NCI-H446 (cell line): Measurements from ENCODE around the gene CYS1.
"Not testable (repeated sequence)": the region's sequence is repeated elsewhere in the genome, so short reads cannot be mapped to it uniquely, and the experiment has no call there.

ENCODE experiments used
- DNase-seq, 2 experiments: peaks; one replicate each; lab custom pipeline; 2025; lab: John Stamatoyannopoulos, UW

The CYS1 gene

DNA sequence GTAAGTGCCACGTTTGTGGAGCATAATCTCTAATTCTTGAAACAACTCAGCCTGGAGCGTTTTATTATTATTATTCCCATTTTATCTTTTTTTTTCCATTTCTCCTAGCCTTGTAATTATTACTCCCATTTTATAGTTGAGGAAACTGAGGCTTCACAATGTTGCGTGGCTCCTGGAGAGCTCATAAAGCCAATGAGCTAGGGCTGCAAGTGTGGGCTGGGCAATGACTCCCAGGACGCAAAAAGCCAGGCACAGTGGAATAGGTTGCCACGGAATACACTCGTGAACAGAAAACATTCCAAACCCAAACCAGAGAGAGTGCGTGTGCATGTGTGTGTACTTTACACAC lies 50.4 kb downstream of the CYS1 start:
- no peak for DNase-seq

DNA sequence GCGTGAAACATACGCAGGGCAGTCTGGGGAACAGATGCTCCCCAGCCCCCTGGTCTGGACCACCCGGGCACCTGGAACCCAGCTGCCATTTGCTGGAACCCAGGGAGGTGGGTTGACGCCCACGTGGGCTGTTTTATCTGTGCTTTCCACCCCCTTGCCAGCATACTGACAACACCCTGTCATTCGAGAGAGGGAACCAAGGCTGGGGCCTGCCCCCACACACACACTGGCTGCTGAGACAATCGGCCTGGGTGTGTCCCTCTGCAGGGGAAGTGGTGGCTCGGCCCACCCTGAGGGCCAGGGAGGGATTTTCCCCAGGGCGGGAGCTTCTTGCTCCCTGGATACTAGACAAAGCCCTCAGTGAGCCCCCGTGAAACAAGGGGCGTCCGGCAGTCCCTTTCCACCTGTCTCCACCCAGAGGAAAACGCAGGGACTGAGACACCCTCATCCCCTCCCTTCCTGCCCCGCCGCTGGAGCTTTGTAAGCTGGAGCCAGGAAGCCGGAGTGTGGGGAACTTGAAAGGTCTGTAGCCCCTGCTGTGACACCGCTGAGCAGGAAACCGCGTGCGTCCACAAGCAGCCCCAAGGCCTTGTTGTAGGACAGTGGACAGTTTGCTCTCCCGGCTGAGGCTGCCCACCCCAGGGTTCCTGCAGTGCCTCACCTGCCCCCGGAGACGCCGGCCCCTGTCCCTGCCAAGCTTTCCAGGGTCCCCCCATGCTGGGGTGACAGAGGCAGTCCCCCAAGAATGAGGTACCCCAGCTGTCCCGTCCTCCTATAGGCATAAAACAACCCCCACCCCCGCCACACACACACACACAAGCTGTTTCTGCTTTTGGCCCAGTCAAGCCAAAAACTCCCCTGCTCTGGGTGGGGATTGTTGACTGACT lies 51.0 kb downstream of the CYS1 start:
- DNase-seq: no peak

DNA sequence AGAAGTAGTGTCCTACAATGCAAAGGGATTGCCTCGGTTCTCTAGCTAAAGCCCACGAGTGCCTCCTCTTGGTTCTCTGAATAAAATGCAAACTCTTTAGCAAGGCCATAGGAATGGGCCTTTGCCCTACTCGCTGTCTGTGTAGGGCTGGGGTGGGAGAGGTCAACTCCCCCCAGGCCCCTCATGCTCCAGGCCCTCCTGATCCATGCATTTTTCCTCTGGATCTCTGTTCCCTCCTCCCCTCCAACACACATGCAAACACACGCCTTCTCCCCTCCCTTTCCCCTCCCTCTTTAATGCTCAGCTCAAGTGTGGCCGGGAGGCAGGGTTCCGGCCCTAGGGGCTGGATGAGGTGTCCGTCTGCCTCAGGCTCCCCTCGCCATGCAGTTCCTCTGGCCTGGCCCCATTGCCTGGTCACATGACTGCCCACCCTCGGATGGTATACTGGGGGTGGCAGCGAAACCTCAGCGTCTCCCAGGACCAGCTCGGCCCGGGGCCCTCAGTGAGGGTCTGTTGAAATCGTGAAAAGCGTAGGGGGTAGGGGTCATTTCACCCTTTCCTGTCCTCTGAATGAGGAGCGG lies 51.7 kb downstream of the CYS1 start:
- no peak for DNase-seq

DNA sequence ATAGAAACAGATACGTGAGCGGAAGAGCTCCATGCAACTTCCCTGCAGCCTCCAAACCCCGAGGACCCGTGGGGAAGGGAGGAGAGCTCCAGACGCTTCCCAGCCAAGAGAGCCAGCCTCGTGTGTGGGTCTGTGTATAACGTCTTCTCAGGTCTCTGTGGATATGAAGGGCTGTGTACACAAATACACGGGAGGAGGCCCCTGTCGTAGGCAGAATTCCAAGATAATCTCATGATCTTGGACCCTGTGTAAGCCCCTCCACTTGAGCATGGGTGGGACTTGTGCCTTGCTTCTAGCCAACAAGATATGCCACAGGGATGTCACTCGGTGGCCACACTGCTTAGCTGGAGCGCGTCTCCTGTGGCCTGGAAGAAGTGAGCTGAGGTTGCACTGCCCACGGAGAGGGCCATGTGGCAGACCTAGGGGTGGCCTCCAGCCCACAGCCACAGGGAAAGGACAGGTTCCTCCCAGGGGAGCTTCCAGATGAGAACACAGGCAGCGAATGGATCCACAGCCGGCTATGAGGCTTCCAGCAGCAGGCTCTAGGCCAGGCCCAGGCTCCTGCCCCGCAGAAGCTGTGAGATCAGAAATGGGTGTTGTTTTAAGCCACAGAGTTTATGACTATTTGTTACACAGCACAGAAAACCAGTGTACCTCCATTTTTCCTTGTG lies 52.4 kb downstream of the CYS1 start:
- no peak for DNase-seq

DNA sequence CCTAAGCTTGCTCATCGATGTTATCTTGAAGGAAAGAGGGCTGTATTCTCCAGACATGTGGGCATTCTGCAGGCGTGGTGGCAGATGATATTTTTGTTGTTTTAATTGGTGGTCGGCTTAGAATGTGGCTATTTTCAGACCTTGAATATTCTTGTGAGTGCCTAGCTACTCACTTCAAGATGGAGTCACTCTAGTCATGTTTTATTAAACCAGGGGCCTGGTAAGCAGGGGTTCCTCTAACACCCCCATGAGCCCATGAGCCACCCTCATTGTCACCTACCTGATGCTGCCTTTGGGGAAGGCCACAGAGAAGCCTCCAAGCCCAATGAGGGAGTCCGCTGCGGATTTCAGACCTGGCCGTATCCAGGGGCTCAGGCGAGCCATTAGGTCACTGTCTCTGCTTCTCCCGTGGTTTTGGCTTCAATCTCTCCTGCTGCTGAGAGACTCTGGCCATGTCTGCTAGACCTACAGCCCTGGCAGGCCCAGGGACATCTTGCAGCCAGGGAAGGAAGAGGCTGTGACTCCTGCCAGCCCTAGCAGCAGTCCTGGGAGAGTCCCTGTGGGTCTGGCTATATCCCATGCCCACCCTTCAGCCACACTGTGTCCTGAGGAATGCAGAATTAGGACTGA lies 53.2 kb downstream of the CYS1 start:
- DNase-seq: no peak

DNA sequence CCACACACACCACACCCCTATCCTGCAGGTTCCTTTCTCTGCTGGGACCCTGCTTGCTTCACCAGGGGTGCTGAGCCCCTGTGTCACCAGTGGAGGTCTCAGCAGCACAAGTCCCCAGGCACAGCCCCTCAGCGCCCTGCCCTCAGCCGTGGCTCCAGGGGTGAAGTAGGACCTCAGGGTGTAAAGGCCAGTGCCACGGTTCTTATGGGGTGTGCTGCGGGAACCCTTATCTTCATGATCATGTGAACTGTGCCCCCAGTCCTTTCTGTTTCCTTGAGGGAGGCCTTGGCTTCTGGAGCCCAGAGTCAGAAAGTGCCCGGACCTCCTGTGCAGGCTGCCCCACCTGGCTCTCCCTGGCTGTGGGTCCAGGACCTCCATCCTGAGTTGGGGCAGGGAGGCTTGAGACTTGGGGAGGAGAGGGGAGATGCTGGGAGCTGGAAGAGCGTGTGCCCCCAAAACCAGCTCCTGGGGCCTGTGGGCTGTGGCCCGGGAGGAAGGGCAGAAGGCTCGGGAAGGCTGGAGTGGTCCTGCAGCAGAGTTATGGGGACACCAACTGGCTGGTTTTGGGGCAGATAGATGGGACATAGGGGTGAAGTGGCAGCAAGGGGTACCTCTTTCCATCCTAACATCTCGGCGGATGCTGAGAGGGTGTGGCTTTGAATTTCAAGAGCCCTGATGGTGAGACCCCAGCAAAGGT lies 57.1 kb downstream of the CYS1 start:
- DNase-seq: no peak

DNA sequence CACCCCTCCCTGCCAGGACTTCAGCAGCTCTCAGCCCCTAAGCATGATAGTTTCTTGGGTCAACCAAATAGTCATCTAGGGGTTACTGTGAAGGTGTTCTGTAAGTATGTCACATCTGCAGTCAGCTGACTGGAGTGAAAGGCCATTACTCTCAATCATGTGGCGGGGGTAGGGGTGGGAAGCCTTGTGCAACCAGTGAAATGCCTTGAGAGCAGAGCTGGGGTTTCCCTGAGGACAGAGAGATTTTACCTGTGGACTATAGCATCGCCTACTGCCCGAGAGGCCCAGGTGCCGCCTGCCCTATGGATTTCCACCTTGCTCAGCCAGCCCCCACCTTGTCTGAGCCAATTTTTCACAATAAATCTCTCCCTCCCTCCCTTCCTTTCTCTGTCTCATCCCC lies 57.8 kb downstream of the CYS1 start:
- no peak for DNase-seq

DNA sequence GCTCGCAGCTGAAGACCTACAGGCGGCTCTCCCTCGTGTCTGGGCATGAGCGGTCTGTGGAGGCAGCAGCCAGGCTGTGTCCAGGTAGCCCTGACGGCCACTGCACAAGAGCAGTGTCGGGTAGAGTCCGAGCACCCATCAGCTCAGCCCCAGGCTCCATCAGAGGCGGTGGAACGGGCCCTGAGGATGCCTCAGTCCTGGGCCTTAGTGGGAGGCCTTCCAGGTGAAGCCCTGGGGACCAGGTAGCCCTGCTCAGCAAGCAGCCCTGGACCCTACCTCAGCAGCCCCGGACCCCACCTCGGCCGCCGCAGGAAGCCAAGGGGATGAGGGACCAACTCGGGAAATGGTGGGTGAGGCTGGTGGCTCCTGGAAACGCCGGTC lies 58.2 kb downstream of the CYS1 start:
- no peak for DNase-seq

DNA sequence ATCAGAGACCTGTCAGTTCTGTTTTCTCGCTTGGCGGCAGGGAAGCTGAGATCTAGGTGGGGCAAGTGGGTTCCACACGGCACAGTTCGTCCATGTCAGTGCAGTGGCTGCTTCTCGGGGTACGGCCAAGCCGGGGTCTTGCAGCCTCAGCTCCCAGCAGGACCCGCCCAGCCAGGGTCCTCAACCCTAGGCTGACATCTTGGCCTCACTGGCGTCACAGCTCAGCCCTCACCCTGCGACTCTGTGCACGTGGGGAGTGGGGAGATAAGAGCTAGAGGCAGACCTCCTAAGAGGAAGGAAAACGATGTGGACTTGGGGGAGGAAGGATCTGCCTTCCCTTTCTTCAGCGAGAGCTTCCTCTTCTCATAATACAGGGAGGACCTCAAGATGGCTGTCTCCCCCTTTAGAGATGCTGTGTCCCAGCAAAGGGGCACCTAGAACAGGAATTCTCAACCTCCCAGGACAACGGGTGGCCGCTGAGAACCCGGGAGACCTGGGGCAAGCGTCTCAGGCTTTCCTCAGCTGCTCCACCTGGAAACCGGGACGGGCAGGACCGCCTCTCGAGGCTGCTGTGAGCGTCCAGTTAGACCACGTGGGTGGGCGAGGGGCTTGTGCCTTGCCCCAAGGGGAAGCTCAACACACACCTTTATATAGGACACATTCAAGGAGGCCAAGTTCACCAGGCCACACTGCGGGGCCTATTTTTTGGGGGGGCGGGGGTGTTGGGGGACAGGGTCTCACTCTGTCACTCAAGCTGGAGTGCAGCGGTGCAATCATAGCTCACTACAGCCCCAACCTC lies 60.4 kb downstream of the CYS1 start:
- DNase-seq: no peak

DNA sequence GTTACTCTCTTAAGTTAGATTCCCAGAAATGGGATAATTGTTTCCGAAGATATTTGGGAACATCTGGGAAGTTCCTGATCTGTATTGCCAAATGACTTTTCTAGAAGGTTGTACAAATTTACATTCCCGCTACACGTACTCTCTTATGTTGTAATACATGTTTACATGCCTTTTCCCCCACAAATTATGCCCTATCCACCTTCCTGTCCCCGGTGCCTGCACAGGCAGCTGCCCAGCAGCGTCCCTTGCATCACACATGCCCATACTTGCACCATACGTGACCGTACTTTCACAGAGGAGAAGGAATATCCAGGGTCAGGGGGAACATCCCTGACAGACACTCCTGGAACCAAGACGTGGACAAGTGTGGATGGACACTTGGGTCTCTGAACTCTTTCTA lies 61.0 kb downstream of the CYS1 start:
- DNase-seq: no peak

DNA sequence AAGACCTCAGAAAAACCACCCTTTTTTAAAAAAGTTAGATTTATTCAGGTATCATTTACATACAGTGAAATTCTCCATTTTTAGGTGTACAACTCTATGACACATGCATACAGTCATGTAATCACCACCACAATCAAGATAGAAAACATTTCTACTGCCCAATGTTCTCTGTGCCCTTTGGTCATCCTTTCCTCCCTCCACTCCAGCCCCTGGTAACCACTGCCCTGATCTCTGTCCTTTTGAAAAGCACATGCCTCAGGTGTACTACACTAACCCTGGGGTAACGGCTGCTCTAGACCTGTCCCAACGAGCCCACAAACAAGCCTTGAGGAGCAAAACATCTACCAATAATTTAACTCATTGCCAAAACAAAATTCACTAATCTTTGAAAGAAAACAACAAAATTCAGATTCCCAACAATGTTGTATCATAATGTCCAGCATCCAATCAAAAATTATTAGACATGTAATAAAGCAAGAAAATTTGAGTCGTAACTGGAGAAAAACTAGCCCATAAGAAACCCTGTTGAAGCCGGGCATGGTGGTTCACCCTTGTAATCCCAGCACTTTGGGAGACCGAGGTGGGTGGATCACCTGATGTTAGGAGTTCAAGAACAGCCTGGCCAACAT lies 62.8 kb downstream of the CYS1 start:
- no peak for DNase-seq

DNA sequence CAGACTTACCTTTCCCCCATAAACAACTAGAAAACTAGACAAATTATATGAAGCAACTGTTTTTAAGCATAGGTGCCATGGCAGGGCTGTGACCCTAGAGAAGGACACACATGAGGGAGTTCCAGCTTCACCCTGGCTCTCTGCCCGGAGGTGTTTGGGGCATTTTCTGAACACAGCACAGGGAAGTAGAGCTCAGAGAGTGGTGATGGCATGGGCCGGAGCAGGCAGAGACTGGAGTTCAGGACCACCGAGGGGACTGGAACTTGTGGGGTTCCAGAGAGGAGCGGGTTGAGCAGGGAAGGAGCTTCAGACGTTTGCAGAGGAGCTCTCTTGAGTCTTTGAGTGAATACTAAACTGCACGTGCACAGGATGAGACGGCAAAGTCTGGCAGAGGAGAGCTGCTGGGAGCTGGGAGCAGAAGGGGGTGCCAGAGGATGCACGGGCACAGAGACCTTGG lies 63.4 kb downstream of the CYS1 start:
- DNase-seq: no peak

DNA sequence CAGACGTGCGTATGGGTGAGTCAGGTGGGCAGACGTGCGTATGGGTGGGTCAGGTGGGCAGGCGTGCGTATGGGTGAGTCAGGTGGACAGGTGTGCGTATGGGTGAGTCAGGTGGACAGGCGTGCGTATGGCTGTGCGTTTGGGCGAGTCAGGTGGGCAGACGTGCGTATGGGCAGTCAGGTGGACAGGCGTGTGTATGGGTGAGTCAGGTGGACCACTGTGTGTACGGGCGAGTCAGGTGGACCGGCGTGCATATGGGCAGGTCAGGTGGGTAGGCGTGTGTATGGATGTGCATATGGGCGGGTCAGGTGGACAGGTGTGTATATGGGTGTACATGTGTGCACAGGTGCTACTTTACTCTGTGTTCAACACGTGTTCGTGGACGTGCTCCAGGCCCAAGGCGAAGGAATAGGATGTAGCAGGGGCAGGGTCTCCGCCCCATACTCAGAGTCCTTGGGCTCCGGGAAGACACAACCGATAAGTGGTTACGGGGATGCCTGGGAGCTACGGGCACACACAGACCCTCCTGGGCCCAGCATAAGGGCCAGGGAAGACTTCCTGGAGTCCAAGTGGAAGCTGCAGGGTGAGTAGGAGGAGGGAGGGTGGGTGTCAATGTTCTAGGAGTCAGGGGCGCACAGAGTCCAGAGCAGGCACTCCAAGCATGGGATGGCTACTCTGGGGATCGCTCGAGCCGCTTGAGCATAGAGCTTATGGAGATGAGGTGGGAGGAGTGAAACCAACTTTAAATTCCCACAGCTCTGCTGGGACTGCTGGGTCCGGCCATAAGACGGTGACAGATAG lies 64.0 kb downstream of the CYS1 start:
- DNase-seq: no peak

DNA sequence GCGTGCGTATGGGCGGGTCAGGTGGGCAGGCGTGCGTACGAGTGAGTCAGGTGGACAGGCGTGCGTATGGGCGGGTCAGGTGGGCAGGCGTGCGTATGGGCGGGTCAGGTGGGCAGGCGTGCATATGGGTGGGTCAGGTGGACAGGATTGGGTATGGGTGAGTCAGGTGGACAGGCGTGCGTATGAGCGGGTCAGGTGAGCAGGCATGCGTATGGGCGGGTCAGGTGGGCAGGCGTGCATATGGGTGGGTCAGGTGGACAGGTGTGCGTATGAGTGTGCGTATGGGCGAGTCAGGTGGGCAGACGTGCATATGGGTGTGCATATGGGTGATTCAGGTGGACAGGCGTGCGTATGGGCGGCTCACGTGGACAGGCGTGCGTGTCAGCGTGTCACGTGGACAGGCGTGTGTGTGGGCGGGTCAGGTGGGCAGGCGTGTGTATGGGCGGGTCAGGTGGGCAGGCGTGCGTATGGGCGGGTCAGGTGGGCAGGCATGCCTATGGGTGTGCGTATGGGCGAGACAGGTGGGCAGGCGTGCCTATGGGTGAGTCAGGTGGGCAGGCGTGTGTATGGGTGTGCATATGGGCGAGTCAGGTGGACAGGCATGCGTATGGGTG lies 64.7 kb downstream of the CYS1 start:
- DNase-seq: not testable (repeated sequence)

DNA sequence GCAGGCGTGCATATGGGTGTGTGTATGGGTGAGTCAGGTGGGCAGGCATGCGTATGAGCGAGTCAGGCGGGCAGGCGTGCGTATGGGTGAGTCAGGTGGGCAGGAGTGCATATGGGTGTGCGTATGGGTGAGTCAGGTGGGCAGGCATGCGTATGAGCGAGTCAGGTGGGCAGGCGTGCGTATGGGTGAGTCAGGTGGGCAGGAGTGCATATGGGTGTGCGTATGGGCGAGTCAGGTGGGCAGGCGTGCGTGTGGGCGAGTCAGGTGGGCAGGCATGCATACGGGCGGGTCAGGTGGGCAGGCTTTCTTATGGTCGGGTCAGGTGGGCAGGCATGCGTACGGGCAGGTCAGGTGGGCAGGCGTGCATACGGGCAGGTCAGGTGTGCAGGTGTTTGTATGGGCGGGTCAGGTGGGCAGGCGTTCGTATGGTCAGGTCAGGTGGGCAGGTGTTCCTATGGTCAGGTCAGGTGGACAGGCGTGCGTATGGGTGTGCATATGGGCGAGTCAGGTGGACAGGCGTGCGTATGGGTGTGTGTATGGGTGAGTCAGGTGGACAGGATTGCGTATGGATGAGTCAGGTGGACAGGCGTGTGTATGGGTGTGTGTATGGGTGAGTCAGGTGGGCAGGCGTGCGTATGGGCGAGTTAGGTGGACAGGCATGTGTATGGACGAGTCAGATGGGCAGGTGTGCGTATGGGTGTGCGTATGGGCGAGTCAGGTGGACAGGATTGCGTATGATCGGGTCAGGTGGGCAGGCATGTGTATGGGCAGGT lies 65.6 kb downstream of the CYS1 start:
- DNase-seq: no peak

DNA sequence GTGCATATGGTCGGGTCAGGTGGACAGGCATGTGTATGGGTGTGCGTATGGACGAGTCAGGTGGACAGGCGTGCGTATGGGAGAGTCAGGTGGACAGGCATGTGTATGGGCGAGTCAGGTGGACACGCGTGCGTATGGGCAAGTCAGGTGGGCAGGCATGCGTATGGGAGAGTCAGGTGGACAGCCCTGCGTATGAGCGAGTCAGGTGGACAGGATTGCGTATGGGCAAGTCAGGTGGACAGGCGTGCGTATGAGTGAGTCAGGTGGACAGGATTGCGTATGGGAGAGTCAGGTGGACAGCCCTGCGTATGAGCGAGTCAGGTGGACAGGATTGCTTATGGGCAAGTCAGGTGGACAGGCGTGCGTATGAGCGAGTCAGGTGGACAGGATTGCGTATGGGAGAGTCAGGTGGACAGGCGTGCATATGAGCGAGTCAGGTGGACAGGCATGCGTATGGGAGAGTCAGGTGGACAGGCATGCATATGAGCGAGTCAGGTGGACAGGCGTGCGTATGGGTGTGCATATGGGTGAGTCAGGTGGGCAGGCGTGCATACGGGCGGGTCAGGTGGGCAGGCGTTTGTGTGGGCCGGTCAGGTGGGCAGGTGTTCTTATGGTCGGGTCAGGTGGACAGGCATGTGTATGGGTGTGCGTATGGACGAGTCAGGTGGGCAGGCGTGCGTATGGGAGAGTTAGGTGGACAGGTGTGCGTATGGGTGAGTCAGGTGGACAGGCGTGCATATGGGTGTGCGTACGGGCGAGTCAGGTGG lies 66.4 kb downstream of the CYS1 start:
- DNase-seq: not testable (repeated sequence)

DNA sequence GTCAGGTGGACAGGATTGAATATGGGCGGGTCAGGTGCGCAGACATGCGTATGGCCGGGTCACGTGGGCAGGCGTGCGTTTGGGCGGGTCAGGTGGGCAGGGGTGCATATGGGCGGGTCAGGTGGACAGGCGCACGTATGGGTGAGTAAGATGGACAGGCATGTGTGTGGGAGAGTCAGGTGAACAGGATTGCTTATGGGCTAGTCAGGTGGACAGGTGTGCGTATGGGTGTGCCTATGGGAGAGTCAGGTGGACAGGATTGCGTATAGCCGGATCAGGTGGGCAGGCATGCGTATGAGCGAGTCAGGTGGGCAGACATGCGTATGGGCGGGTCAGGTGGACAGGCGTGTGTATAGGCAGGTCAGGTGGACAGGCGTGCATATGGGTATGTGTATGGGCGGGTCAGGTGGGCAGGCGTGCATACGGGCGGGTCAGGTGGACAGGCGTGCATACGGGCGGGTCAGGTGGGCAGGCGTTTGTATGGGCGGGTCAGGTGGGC lies 67.2 kb downstream of the CYS1 start:
- no peak for DNase-seq
